ENCODE measurements around the gene PLCE1. TPM values are rescaled to one million over a fixed set of nuclear protein-coding genes. Genes with fewer than 3 reads are reported as not detected.
"Not testable (repeated sequence)": the region's sequence is repeated elsewhere in the genome, so short reads cannot be mapped to it uniquely, and the experiment has no call there.

Gene PLCE1
- total RNA-seq = not detected

DNA sequence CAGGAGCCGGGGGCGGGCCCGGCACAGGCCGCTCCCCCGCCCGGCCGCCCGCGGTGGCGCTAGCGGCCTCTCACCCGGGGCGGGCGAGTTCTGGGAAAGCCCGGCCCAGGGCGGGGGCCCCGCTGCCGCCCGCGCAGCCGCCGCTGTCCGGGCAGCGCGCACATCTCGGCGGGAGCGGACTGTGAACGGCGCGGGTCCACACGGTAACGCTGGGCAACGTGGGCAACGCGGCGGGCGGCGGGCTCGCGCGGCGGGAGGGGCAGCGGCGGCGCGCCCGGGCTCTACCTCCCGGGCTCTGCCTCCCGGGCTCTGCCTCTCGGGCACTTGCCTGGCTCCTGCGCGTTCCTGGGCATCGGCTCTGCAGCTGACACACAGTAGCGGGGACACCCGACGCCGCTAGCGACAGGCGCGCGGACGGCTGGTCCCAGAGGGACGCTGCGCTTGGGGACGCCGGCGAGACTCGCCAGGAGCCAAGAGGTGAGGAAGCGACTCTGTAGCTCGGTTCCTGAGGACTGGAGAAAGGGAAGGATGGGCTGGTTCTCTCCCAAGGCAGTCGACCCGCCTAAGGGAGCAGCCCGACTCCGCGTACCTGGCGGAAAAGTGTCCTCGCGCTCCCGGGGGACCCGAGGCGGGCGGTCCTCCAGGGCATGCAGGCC lies at the start of gene PLCE1:
Gene PLCE1 (plus strand): TSS at position 150 of the 656 bp plus-strand sequence. CDS start 37,116 bp downstream, outside the sequence.
- ChIA-PET POLR2A (no interaction called here), CTCF (no interaction called here)
- H3K27me3 Mint-ChIP-seq (ENCODE audit: low read depth) = peaks cover 47% of the 10 kb centered on the region
- DNase-seq = no peak
- ATAC-seq = peak; percentile 77
- peak within 1 kb of the TSS; percentile 12 for H3K4me3 Mint-ChIP-seq
- no peaks in the 10 kb centered on the region for H3K4me1 Mint-ChIP-seq (ENCODE audit: low read depth)
- H3K27ac Mint-ChIP-seq = no peak within 1 kb of the TSS
- no peaks in the 10 kb centered on the region for H3K9me3 Mint-ChIP-seq (ENCODE audit: insufficient read depth)
- H3K36me3 Mint-ChIP-seq (ENCODE audit: low read depth) = peaks cover 2% of the 10 kb centered on the region

DNA sequence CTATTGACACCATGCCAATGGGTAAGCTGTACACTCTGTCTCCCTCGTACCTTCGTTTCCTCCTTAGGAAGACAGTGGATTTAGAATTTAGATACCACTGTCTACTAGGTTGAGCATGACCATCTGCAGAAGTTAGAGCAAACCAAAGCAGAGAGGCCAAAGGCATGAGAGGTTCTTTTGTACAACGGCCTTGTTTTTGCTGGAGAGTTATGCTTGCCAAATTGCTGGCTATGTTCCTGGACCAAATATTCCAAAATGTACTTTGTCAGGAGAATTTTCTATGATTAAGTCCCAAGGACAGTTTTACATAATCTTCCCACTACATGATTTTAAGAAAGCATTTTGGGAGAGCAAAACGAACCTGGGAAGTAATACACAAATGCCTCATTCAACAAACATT lies 47.9 kb upstream of the PLCE1 start:
- H3K4me1 Mint-ChIP-seq (ENCODE audit: low read depth) = no peaks in the 10 kb centered on the region
- H3K27me3 Mint-ChIP-seq (ENCODE audit: low read depth) = no peaks in the 10 kb centered on the region
- no peaks in the 10 kb centered on the region for H3K9me3 Mint-ChIP-seq (ENCODE audit: insufficient read depth)
- H3K4me3 Mint-ChIP-seq = no peak overlapping the region
- ChIA-PET POLR2A (interaction anchor here (0.8 kb wide), 1 partner anchor 467 kb away, joined by 3 read pairs; no protein-coding TSS in a partner anchor), CTCF (no interaction called here)
- H3K27ac Mint-ChIP-seq = no peak overlapping the region
- DNase-seq (no peak), ATAC-seq (no peak)
- no peaks in the 10 kb centered on the region for H3K36me3 Mint-ChIP-seq (ENCODE audit: low read depth)

DNA sequence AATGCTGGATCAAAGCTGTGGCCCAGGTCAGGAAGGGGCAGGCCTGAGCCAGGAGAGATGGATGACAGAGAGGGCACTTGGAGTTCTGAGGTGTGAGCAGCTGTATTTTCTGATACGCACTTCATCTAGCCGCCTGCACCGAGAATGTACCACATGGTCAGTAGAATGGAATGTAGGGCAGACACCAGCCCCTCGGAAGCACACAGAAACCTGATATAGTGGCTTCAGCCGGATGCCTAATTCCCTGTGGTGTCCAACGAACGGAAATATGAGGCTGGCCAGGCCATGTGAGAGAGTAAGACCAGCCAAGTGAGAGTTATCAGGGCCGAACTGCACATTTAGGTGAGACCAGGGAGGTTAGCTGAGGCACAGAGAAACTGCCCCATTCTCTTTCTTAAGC lies 46.7 kb upstream of the PLCE1 start:
- no peak for DNase-seq
- no peaks in the 10 kb centered on the region for H3K36me3 Mint-ChIP-seq (ENCODE audit: low read depth)
- H3K27ac Mint-ChIP-seq = no peak overlapping the region
- H3K27me3 Mint-ChIP-seq (ENCODE audit: low read depth) = no peaks in the 10 kb centered on the region
- ChIA-PET POLR2A (no interaction called here), CTCF (no interaction called here)
- no peak overlapping the region for H3K4me3 Mint-ChIP-seq
- H3K4me1 Mint-ChIP-seq (ENCODE audit: low read depth) = no peaks in the 10 kb centered on the region
- H3K9me3 Mint-ChIP-seq (ENCODE audit: insufficient read depth) = no peaks in the 10 kb centered on the region
- ATAC-seq = no peak

DNA sequence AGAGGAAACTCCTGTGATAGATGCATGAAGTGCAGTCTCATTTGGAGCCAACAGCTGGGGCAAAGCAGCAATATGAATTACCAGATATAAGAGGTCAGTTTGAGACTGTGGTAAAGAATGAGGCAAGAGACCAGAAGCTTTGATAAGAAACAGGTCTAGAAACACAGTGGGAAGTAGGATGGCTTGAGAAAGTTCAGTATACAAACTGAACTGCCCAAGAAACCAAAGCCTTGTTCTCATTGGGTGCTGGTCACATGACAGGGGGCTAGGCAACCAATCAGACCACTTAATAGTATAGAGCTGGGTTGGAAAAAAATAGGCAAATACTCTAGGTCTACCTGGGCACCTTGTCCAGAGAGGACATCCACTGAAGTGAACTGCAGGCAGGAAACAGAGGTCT lies 46.2 kb upstream of the PLCE1 start:
- no peak for ATAC-seq
- CTCF ChIA-PET = no interaction called here
- POLR2A ChIA-PET = no interaction called here
- Mint-ChIP-seq H3K4me1 (ENCODE audit: low read depth) (no peaks in the 10 kb centered on the region), H3K4me3 (no peak overlapping the region), H3K27ac (no peak overlapping the region), H3K27me3 (ENCODE audit: low read depth) (no peaks in the 10 kb centered on the region), H3K36me3 (ENCODE audit: low read depth) (no peaks in the 10 kb centered on the region), H3K9me3 (ENCODE audit: insufficient read depth) (no peaks in the 10 kb centered on the region)
- no peak for DNase-seq

DNA sequence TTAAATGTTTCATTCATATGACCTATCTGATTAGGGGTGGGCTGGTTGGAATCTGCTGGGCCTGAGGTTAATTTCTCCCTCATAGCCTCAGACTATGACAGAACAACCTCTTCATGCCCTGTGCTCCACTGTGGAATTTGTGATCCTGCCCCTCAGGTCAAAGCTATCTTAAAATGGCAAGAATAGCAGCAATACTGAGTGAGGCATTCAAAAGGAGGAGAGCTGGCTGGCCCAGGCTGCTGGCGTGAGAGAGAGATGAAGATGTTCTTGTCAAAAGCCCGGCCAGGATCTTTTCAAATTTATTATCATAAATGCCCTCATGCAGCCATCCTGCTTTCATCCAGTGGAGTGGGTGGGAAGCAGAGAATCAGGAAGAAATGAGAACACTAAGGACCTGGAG lies 41.8 kb upstream of the PLCE1 start:
- H3K4me3 Mint-ChIP-seq = no peak overlapping the region
- ChIA-PET POLR2A (no interaction called here), CTCF (no interaction called here)
- no peaks in the 10 kb centered on the region for H3K27me3 Mint-ChIP-seq (ENCODE audit: low read depth)
- DNase-seq = no peak
- no peaks in the 10 kb centered on the region for H3K36me3 Mint-ChIP-seq (ENCODE audit: low read depth)
- no peak overlapping the region for H3K27ac Mint-ChIP-seq
- no peaks in the 10 kb centered on the region for H3K9me3 Mint-ChIP-seq (ENCODE audit: insufficient read depth)
- no peaks in the 10 kb centered on the region for H3K4me1 Mint-ChIP-seq (ENCODE audit: low read depth)
- ATAC-seq = no peak

DNA sequence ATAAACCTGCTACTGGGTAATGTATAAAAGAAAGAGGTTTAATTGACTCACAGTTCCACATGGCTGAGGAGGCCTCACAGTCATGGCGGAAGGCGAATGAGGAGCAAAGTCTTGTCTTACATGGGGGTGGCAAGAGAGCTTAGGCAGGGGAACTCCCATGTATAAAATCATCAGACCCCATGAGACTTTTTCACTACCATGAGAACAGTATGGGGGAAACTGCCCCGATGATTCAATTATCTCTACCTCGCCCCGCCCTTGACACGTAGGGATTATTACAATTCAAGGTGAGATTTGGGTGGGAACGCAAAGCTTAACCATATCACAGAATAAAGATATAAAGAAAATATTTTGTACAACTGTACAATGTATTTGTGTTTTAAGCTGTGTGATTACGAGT lies 39.4 kb upstream of the PLCE1 start:
- DNase-seq (no peak), ATAC-seq (no peak)
- no peaks in the 10 kb centered on the region for H3K9me3 Mint-ChIP-seq (ENCODE audit: insufficient read depth)
- ChIA-PET CTCF (no interaction called here), POLR2A (no interaction called here)
- no peak overlapping the region for H3K4me3 Mint-ChIP-seq
- no peaks in the 10 kb centered on the region for H3K4me1 Mint-ChIP-seq (ENCODE audit: low read depth)
- no peak overlapping the region for H3K27ac Mint-ChIP-seq
- no peaks in the 10 kb centered on the region for H3K27me3 Mint-ChIP-seq (ENCODE audit: low read depth)
- H3K36me3 Mint-ChIP-seq (ENCODE audit: low read depth) = no peaks in the 10 kb centered on the region

DNA sequence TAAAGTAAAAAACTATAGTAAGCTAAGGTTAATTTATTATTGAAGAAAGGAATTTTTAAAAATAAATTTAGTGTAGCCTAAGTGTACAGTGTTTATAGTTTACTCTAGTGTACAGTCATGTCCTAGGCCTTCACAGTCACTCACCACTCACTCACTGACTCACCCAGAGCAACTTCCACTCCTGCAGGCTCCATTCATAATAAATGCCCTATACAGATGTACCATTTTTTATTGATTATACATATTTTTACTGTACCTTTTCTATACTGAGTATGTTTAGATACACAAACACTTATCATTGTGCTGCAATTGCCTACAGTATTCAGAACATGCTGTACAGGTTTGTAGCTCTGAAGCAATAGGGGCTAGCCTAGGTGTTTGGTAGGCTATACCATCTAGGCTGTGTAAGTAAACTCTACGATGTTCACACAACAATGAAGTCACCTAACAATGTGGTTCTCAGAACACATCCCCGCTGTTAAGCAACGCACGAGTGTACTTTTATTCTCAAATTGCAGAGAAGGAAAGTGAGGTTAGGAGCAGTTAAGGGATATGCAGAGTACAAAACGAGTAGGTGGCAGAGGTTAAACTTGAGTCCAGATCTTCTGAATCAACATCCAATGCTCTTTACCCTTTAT lies 38.9 kb upstream of the PLCE1 start:
- no peak overlapping the region for H3K4me3 Mint-ChIP-seq
- CTCF ChIA-PET = no interaction called here
- ATAC-seq (no peak), DNase-seq (no peak)
- H3K36me3 Mint-ChIP-seq (ENCODE audit: low read depth) = no peaks in the 10 kb centered on the region
- POLR2A ChIA-PET = no interaction called here
- no peaks in the 10 kb centered on the region for H3K27me3 Mint-ChIP-seq (ENCODE audit: low read depth)
- no peaks in the 10 kb centered on the region for H3K4me1 Mint-ChIP-seq (ENCODE audit: low read depth)
- no peak overlapping the region for H3K27ac Mint-ChIP-seq
- H3K9me3 Mint-ChIP-seq (ENCODE audit: insufficient read depth) = no peaks in the 10 kb centered on the region

DNA sequence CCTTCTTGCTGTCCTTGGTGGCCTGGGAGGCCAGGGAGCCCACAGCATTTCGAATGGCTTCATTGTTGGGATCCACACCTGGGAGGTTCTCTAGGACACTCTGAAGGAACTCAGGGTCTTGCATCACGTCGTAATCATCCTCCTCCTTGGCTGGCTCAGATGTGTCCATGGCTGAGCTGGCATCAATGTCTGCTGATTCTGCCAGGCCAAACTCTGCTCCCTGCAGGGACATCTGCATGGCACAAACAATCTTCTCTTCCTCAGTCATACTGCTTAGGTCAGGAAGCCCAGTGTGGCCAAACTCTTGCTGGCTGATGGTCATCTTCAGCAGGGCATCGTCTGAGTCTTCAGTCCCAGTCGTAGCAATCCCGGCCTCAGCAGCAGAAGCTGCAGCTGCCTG lies 34.9 kb upstream of the PLCE1 start:
- POLR2A ChIA-PET = interaction anchor here (0.6 kb wide), 1 partner anchor 363 kb away, joined by 3 read pairs; no protein-coding TSS in a partner anchor
- no peaks in the 10 kb centered on the region for H3K9me3 Mint-ChIP-seq (ENCODE audit: insufficient read depth)
- CTCF ChIA-PET = no interaction called here
- H3K36me3 Mint-ChIP-seq (ENCODE audit: low read depth) = no peaks in the 10 kb centered on the region
- no peak overlapping the region for H3K4me3 Mint-ChIP-seq
- DNase-seq = no peak
- H3K4me1 Mint-ChIP-seq (ENCODE audit: low read depth) = no peaks in the 10 kb centered on the region
- no peak for ATAC-seq
- H3K27ac Mint-ChIP-seq = no peak overlapping the region
- H3K27me3 Mint-ChIP-seq (ENCODE audit: low read depth) = no peaks in the 10 kb centered on the region

DNA sequence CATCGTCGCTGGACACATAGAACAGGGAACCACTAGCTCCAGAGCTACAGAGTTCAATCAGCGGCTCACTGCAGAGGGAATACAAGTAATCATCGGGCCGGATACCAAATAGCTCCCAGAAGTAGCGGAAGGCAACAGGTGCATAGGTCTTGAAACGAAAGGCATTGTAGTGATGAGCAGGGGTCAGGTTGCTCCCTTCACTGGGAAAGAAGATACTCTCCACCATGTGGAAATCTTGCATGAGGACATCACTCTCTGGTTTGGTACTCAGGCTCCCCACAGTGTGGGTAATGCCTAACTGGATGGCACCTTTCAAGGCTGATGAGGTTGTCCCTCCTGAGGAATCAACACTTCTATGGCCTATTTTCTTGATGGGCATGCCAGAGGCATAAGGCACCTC lies 32.7 kb upstream of the PLCE1 start:
- H3K4me1 Mint-ChIP-seq (ENCODE audit: low read depth); DNase-seq; H3K4me3 Mint-ChIP-seq; H3K9me3 Mint-ChIP-seq (ENCODE audit: insufficient read depth); H3K36me3 Mint-ChIP-seq (ENCODE audit: low read depth); ATAC-seq; CTCF ChIA-PET; H3K27ac Mint-ChIP-seq; H3K27me3 Mint-ChIP-seq (ENCODE audit: low read depth); POLR2A ChIA-PET: not testable (repeated sequence)

DNA sequence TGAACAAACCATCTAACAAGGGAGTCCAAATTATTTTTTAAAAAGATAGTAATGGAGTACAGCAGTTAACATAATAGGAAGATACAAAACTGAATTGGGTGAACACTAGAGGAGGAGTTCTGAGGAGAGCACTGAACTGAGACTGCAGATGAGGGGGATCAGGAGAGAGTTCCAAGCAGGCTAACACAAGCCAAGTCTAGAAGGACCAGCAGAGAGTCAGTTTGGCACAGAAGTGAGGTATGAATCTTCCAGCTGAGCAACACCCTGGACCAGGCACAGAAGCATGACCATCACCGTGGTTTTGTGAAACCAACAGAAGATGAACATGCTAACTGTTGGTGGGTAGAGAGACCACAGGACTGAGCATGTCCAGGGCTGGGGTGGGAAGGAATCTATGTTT lies 30.8 kb upstream of the PLCE1 start:
- no peaks in the 10 kb centered on the region for H3K9me3 Mint-ChIP-seq (ENCODE audit: insufficient read depth)
- H3K27me3 Mint-ChIP-seq (ENCODE audit: low read depth) = no peaks in the 10 kb centered on the region
- no peak overlapping the region for H3K27ac Mint-ChIP-seq
- no peaks in the 10 kb centered on the region for H3K36me3 Mint-ChIP-seq (ENCODE audit: low read depth)
- no peak for ATAC-seq
- no peaks in the 10 kb centered on the region for H3K4me1 Mint-ChIP-seq (ENCODE audit: low read depth)
- CTCF ChIA-PET = no interaction called here
- H3K4me3 Mint-ChIP-seq = no peak overlapping the region
- no peak for DNase-seq
- POLR2A ChIA-PET = no interaction called here

DNA sequence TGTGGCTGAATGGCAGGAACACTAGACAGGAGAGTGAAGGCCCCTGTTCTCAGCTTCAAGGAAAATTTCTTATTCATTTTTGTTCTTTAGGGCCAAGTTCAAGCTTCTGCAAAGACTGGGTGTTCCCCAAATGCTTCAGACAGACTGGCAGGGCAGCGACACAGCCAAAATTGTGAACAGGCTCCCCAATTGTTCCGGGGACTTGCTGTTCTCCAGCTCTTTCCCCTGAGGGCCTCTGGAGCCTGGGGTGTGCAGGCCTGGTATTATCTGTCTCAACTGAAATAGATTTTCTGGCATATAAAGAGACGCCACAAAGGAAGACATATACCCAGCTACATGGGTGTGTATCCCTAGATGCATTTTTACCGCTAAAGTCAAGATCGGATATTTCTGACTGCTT lies 30.3 kb upstream of the PLCE1 start:
- H3K9me3 Mint-ChIP-seq (ENCODE audit: insufficient read depth) = no peaks in the 10 kb centered on the region
- ATAC-seq = no peak
- no peaks in the 10 kb centered on the region for H3K4me1 Mint-ChIP-seq (ENCODE audit: low read depth)
- no peaks in the 10 kb centered on the region for H3K27me3 Mint-ChIP-seq (ENCODE audit: low read depth)
- CTCF ChIA-PET = no interaction called here
- POLR2A ChIA-PET = no interaction called here
- H3K36me3 Mint-ChIP-seq (ENCODE audit: low read depth) = no peaks in the 10 kb centered on the region
- no peak overlapping the region for H3K4me3 Mint-ChIP-seq
- H3K27ac Mint-ChIP-seq = no peak overlapping the region
- DNase-seq = no peak

DNA sequence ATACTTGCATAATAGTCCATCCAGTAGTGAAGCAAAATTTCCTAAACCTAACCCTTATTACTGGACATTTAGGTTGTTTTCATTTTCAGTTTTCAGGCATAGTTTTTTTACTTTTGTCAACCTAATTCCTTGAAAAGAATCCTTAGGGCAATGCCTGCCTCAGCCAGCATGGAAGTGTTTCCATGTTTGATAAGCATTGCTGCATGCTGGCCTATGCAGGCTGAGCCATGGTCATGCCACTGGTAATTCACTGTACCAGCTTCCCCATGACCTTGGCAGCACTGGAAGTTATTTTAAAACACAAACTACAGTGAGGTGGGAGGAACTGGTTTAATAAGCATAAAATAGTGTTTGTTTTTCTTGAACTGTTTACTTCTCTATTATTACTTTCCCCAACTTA lies 27.8 kb upstream of the PLCE1 start:
- no peaks in the 10 kb centered on the region for H3K9me3 Mint-ChIP-seq (ENCODE audit: insufficient read depth)
- no peak overlapping the region for H3K4me3 Mint-ChIP-seq
- DNase-seq (no peak), ATAC-seq (no peak)
- H3K27ac Mint-ChIP-seq = no peak overlapping the region
- no peaks in the 10 kb centered on the region for H3K36me3 Mint-ChIP-seq (ENCODE audit: low read depth)
- POLR2A ChIA-PET = no interaction called here
- no peaks in the 10 kb centered on the region for H3K4me1 Mint-ChIP-seq (ENCODE audit: low read depth)
- CTCF ChIA-PET = no interaction called here
- no peaks in the 10 kb centered on the region for H3K27me3 Mint-ChIP-seq (ENCODE audit: low read depth)

DNA sequence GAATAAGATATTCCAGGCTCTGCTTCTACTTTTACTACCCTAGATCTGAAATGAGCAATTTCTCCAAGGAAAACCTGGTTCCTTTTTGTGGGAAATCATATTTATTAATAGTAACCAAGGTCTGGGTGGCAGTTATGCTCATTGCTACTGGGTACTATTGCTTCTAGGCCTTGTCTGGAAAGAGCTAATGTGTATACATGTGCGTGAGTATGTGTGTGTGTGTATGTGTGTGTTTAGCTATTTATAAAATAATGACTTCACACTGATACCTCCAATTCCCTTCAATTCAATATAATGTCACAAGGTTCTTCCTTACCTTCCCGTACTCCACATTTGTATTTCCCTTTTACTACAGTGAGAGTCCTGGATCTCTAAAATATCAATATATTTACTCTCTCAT lies 26.0 kb upstream of the PLCE1 start:
- ATAC-seq = no peak
- Mint-ChIP-seq H3K4me3 (no peak overlapping the region), H3K36me3 (ENCODE audit: low read depth) (no peaks in the 10 kb centered on the region), H3K27ac (no peak overlapping the region), H3K27me3 (ENCODE audit: low read depth) (no peaks in the 10 kb centered on the region), H3K9me3 (ENCODE audit: insufficient read depth) (no peaks in the 10 kb centered on the region), H3K4me1 (ENCODE audit: low read depth) (no peaks in the 10 kb centered on the region)
- ChIA-PET POLR2A (no interaction called here), CTCF (no interaction called here)
- DNase-seq = no peak
